Measurements from ENCODE around the gene EPOP. TPM values are rescaled to one million over a fixed set of nuclear protein-coding genes. Genes with fewer than 3 reads are reported as not detected.

EPOP gene
- total and polyA plus RNA-seq, 2 of the 13 experiments (the other 11 are each of a cell fraction or from before 2014, with no cell fraction given), result 14.7 to 37.8 TPM

- TF ChIP-seq LRRFIP1 (CRISPR knock-in tag; conservative IDR thresholded peaks at IDR 0.05) (no peak), TFAP4 (IDR thresholded peaks at IDR 0.05; ENCODE audit: borderline replicate concordance, low read depth) (no peak; the same call in 1 of the 2 replicates), FLYWCH1 (CRISPR knock-in tag; IDR thresholded peaks at IDR 0.05) (no peak), IRF1 (CRISPR knock-in tag; IDR thresholded peaks at IDR 0.05; ENCODE audit: low read depth) (0 out of 2 replicates have a peak, but pooled peaks have one; percentile 55), MNT (IDR thresholded peaks at IDR 0.05) (no peak), SIX4 (CRISPR knock-in tag; IDR thresholded peaks at IDR 0.05) (no peak), ZMAT5 (CRISPR knock-in tag; IDR thresholded peaks at IDR 0.05; ENCODE audit: borderline replicate concordance, low read depth) (no peak), MXD1 (CRISPR knock-in tag; IDR thresholded peaks at IDR 0.05) (no peak), HOXA5 (CRISPR knock-in tag; IDR thresholded peaks at IDR 0.05) (0 out of 2 replicates have a peak, but pooled peaks have one; percentile 28), ZNF343 (CRISPR knock-in tag; IDR thresholded peaks at IDR 0.05) (no peak), PHF20 (CRISPR knock-in tag; IDR thresholded peaks at IDR 0.05) (no peak), CBX5 (CRISPR knock-in tag; IDR thresholded peaks at IDR 0.05; ENCODE audit: borderline replicate concordance) (no peak), SAP130 (CRISPR knock-in tag; IDR thresholded peaks at IDR 0.05; ENCODE audit: low read depth) (peak; percentile 66), ZNF816 (CRISPR knock-in tag; IDR thresholded peaks at IDR 0.05; ENCODE audit: borderline replicate concordance) (no peak), ZBTB33 (CRISPR knock-in tag; IDR thresholded peaks at IDR 0.05) (no peak), RAD21 (CRISPR knock-in tag; IDR thresholded peaks at IDR 0.05) (no peak), ZNF3 (CRISPR knock-in tag; IDR thresholded peaks at IDR 0.05) (no peak)
Measured at GRCh38 chr17:38705803-38706504, 31.2 kb upstream of the EPOP start (continued).
